GM19372 (cell line): ENCODE measurements around the gene NT5E.

Source experiments
- ATAC-seq: cut with Tn5 transposase; IDR thresholded peaks from one replicate; pipeline ENCODE4 v1.9.1; 2021; ENCODE audit warnings: mild to moderate bottlenecking, low read depth, moderate library complexity; ENCODE audit not compliant: unreplicated experiment

Gene NT5E

GRCh38 chr6:85458782-85459181, 8.9 kb downstream of the NT5E start:
- ATAC-seq = no peak

DNA sequence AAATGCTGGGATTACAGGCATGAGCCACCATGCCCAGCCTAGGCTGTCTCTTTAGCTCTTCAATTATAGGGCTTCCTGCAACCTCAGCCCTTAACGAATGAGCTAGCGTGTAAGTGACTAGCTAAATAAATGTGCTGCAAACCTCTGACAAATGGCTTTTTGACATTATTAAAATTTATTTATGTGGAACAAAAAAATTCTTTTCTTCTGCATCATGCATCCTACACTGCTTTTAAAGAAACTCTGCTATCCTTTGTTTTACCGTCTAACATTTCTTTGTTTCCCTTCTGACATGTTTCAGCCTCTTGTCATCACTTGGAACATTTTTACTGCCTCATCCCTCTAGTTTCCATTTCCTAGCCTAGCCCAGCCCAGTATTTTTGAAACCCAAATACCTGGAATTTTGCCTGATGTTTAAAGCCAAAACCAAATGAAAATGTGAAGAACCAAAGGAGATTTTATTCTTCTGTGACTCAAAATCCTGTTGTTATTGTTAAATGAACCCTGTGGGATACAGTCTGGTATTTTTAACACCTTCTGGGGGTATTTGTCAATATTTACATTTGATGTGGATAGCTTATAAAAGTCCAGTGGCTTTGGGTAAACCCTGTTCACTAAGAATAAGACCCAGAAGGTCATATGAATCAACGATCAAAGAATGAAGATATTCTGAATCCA, 9.5 kb downstream of the NT5E start:
- ATAC-seq = no peak

- ATAC-seq = no peak
Observed at GRCh38 chr6:85460154-85460920, 10.5 kb downstream of the NT5E start.

- peak; percentile 78 for ATAC-seq
Observed at GRCh38 chr6:85460921-85461797, 11.3 kb downstream of the NT5E start.

DNA sequence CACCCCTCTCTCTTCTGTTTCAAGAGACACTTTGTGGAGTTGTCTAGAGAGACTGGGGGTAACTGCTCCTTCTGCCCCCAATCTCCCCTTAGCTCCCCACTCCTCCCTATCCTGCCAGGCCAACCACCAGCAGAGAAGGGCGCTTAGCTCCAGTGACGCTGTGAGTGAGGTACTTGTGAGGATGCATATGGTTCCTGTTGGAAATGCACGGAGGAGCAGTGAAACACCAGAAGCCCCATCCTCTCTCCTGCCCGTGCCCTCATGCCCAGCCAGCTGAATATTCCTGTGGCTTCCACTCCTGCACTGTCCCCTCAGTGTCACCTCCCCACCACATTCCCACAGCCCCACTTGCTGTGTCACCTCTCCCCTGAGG, 11.9 kb downstream of the NT5E start:
- ATAC-seq = no peak

GRCh38 chr6:85462673-85463072, 12.8 kb downstream of the NT5E start:
- no peak for ATAC-seq

- no peak for ATAC-seq
Observed at GRCh38 chr6:85463621-85464259, 13.9 kb downstream of the NT5E start.

DNA sequence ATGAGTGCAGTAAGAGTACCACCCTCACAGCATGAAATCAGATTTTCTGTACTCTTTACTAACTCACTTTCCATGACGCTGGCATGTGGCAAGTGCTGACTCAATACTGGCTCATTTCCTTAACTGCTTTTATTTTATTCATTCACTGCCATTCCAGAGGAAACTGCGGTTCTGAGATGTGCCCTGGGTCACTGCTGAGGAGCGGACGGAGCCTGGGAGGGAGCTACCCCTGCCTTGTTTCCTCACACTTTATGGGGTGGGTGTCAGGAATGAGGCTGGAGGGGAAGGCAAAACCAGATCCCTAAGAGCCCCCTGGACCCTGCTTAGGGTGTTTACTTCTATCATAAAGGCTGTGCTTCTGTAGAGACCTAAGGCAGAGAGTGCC, 14.4 kb downstream of the NT5E start:
- ATAC-seq = no peak

DNA sequence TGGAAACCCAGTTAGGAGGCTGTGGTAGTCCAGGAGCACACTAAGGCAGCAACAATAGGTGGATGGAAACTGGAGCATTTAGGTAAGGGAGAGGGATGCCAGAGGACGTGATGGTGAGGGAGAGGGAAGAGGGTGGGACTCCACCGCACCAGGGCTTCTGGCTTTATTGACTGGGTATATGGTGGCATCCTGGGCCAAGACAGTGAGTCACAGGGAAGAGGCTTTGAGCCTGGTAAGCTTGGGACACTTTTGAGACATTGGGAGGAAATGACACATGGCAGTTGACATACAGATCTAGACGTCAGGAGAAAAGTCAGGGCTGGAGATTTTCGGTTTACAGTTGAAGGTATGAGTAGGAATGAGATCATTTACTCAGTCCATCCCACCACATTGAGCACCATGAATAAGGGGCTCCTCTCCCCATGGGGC, 14.9 kb downstream of the NT5E start:
- ATAC-seq = no peak

GRCh38 chr6:85465762-85466161, 15.9 kb downstream of the NT5E start:
- peak; percentile 27 for ATAC-seq

- no peak for ATAC-seq
Observed at GRCh38 chr6:85468326-85468725, 18.4 kb downstream of the NT5E start.

DNA sequence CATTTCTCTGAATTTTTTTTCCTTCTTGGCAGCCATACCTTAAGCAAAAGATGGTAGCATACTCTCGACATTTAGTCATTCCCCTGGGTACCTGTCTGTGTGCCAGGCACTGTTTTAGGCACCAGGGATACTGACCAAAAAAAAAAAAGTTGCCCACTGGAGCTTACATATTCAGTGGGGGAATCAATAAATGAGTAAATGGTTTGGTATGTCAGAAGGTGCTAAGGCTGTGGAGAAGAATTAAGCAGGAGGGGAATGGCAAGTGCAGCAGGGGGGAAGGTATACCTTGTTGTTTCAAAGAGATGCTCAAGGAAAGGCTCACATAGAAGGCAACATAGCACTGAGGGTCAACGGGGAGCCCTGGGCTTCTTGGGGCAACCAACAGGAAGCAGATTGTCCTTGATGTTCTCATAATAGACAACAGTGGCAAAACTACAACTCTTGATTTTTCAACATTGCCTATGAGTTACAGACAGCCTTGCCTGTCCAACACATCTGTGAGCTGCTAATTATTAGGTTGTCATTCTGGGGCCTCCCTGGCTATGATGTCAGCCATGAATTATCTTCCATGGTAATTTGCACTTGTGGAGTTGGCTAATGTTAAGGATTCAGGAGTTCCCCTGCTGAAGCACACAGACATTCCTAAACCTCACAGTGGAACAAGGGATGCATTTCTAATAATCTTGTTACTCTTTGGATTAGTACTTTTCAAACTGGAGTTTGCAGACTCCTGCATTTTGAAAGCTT, 19.6 kb downstream of the NT5E start:
- ATAC-seq = no peak

GRCh38 chr6:85470023-85470410, 20.1 kb downstream of the NT5E start:
- no peak for ATAC-seq

DNA sequence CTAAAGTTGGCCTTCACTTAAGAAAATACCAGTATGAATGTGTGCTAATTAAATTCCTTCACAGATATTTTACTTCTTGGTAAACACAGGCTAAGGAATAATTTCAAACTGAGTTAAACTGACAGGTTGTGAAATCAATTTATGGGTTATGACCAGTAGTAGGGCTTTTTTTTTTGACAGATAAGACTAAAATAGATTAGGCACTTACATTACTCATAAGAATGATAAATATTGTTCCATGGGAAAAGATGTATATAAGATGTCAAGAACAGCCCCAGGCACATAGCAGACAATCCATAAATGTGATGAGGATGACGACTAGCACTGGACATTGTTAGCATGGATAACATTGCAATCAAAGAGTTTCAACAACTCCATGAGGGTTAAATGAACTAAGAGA, 22.9 kb downstream of the NT5E start:
- no peak for ATAC-seq

DNA sequence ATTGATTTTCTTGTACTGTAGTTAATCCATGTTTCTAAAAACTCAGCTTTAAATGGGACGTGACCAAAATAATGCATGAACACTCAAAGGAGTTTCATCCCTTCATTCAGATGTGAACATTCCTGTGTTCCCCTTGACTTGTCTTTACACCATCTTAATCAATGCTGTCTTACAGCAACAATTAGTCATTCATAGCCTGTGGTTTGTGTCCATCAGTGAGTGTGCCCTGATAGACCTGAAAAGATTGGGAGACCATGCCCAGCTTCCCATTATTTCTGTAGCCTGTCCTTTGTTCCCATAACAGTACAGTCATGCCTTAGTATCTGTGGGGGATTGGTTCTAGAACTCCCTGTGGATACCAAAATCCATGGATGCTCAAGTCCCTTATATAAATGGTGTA, 23.9 kb downstream of the NT5E start:
- no peak for ATAC-seq

DNA sequence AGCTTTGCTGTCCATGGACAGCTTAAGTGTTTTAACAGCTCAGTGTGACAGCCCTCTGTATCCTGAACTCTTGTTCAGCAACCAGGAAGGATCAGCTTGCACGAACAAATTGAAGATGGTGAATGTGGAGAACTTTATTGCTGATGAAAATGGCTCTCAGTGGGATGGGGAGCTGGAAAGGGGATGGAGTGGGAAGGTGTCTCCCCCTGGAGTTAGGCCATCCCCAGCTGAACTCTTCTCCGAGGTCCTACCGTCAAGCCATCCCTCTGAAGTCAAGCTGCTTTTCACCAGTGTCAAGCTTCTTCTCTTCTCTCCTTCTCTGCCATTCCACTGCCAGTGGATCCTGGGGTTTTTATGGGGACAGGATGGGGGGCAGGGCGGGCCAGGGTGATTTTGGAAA, 26.6 kb downstream of the NT5E start:
- no peak for ATAC-seq

GRCh38 chr6:85479208-85479607, 29.3 kb downstream of the NT5E start:
- no peak for ATAC-seq

DNA sequence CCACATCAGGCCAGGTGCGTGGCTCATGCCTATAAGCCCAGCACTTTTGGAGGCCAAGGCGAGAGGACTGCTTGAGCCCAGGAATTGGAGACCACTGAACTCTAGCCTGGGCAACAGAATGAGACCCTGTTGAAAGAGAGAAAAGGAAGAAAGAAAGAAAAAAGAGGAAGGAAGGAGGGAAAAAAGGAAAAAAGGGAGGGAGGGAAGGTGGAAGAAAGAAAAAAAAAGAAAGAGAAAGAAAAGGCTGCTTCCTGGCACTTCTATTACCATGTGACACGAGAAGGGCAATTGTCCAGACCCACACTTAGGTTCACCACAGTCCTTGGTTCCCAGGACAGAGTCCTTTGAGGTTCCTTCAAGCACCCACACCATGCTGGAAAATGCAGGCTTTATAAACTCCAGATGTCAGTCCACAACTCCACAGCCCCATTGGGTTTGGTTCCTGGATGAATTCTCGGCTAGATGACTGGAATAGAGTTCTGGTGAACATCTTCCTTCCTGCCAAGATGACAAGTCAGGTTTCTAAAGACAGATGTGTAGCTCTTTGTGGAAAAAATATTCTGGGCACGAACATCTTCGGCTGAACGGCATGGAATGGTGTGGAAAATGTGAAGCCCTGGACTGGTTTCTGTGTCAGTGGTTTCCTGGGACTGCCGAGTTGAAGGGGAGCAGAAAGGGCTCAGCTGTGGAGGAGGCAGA, 32.5 kb downstream of the NT5E start:
- ATAC-seq = no peak

- peak; percentile 92 for ATAC-seq
Observed at GRCh38 chr6:85482905-85483700, 33.2 kb downstream of the NT5E start.
